GM19238 (cell line): Measurements from ENCODE around the gene CCDC185.

Experiments
- DNase-seq: peaks from one replicate; pipeline ENCODE4 v3.0.0; 2011; ENCODE audit warnings: low spot score; ENCODE audit not compliant: insufficient read length

The CCDC185 gene

GRCh38 chr1:223429821-223430220, 36.6 kb downstream of the CCDC185 start:
- no peak for DNase-seq

- no peak for DNase-seq
Measured at GRCh38 chr1:223430236-223430635, 37.0 kb downstream of the CCDC185 start.

GRCh38 chr1:223437151-223437550, 43.9 kb downstream of the CCDC185 start:
- DNase-seq: no peak

- DNase-seq: no peak
Measured at GRCh38 chr1:223443397-223443796, 50.2 kb downstream of the CCDC185 start.

- no peak for DNase-seq
Measured at GRCh38 chr1:223444411-223444810, 51.2 kb downstream of the CCDC185 start.
